Measurements from ENCODE around the gene OR2A42.
"Not testable (repeated sequence)": the region's sequence is repeated elsewhere in the genome, so short reads cannot be mapped to it uniquely, and the experiment has no call there.

DNA sequence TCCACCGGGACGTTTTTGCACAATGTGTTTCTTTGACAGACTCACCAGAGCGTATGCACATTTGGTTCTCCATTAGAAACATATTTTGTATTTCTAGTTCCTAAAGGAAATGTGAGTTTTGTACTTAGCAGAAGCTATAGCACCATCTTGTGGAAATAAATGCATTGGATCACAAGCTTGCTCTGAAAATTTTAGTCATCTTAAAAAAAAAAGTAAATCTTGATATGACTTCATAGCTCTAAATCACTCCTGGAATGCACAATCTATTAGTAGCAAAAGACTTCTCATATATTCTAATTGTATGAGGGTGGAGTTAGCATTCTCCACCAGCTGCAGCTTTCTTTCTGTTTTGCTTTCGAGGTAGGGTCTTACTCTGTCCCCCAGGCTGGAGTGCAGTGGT lies 20.3 kb downstream of the OR2A42 start:
- TF ChIP-seq, protein P1, sequence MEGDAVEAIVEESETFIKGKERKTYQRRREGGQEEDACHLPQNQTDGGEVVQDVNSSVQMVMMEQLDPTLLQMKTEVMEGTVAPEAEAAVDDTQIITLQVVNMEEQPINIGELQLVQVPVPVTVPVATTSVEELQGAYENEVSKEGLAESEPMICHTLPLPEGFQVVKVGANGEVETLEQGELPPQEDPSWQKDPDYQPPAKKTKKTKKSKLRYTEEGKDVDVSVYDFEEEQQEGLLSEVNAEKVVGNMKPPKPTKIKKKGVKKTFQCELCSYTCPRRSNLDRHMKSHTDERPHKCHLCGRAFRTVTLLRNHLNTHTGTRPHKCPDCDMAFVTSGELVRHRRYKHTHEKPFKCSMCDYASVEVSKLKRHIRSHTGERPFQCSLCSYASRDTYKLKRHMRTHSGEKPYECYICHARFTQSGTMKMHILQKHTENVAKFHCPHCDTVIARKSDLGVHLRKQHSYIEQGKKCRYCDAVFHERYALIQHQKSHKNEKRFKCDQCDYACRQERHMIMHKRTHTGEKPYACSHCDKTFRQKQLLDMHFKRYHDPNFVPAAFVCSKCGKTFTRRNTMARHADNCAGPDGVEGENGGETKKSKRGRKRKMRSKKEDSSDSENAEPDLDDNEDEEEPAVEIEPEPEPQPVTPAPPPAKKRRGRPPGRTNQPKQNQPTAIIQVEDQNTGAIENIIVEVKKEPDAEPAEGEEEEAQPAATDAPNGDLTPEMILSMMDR (IDR thresholded peaks at IDR 0.05) = not testable (repeated sequence)
- TF ChIP-seq POLR2A (IDR thresholded peaks at IDR 0.05) = not testable (repeated sequence)

Measured in stomach (tissue), 4 donors.